ENCODE measurements around the gene PTPRT. TPM values are rescaled to one million over a fixed set of nuclear protein-coding genes. Genes with fewer than 3 reads are reported as not detected.

PTPRT gene
- total RNA-seq, 1 donor from 2014 or later: 23.5 TPM

GRCh38 chr20:42361402-42361970 is 828.2 kb downstream of the PTPRT start:
- Histone ChIP-seq H3K27me3 (no peaks in the 10 kb centered on the region), H3K4me1 (no peaks in the 10 kb centered on the region), H3K4me3 (no peak overlapping the region), H3K27ac (no peak overlapping the region), H3K9me3 (no peaks in the 10 kb centered on the region), H3K36me3 (no peaks in the 10 kb centered on the region)
- no peak for TF ChIP-seq CTCF (IDR thresholded peaks at IDR 0.05)
- intact Hi-C loops (cut with DNase I): no loop called here
- DNase-seq (ENCODE audit: low spot score in 2 of 2): no peak

GRCh38 chr20:42360621-42361020 is 829.1 kb downstream of the PTPRT start:
- no peaks in the 10 kb centered on the region for H3K9me3 ChIP-seq
- intact Hi-C loops (cut with DNase I): no loop called here
- H3K4me1 ChIP-seq: no peaks in the 10 kb centered on the region
- no peak for DNase-seq (ENCODE audit: low spot score in 2 of 2)
- no peaks in the 10 kb centered on the region for H3K36me3 ChIP-seq
- no peak overlapping the region for H3K27ac ChIP-seq
- H3K27me3 ChIP-seq: no peaks in the 10 kb centered on the region
- H3K4me3 ChIP-seq: no peak overlapping the region
- TF ChIP-seq CTCF (IDR thresholded peaks at IDR 0.05): no peak

GRCh38 chr20:42359617-42360016 is 830.1 kb downstream of the PTPRT start:
- no peaks in the 10 kb centered on the region for H3K9me3 ChIP-seq
- no peak for TF ChIP-seq CTCF (IDR thresholded peaks at IDR 0.05)
- no peaks in the 10 kb centered on the region for H3K27me3 ChIP-seq
- H3K4me1 ChIP-seq: no peaks in the 10 kb centered on the region
- no peaks in the 10 kb centered on the region for H3K36me3 ChIP-seq
- no peak for DNase-seq (ENCODE audit: low spot score in 2 of 2)
- no peak overlapping the region for H3K27ac ChIP-seq
- intact Hi-C loops (cut with DNase I): no loop called here
- no peak overlapping the region for H3K4me3 ChIP-seq

- no peak for TF ChIP-seq CTCF (IDR thresholded peaks at IDR 0.05)
- DNase-seq (ENCODE audit: low spot score in 2 of 2): no peak
- H3K4me1 ChIP-seq: no peaks in the 10 kb centered on the region
- H3K27ac ChIP-seq: no peak overlapping the region
- intact Hi-C loops (cut with DNase I): no loop called here
- H3K4me3 ChIP-seq: no peak overlapping the region
- H3K9me3 ChIP-seq: no peaks in the 10 kb centered on the region
- no peaks in the 10 kb centered on the region for H3K36me3 ChIP-seq
- H3K27me3 ChIP-seq: no peaks in the 10 kb centered on the region
Measured at GRCh38 chr20:42352096-42352495, 837.6 kb downstream of the PTPRT start.

GRCh38 chr20:42350521-42350920 is 839.2 kb downstream of the PTPRT start:
- Histone ChIP-seq H3K36me3 (no peaks in the 10 kb centered on the region), H3K4me1 (no peaks in the 10 kb centered on the region), H3K27ac (no peak overlapping the region), H3K27me3 (no peaks in the 10 kb centered on the region), H3K4me3 (no peak overlapping the region), H3K9me3 (no peaks in the 10 kb centered on the region)
- no peak for DNase-seq (ENCODE audit: low spot score in 2 of 2)
- TF ChIP-seq CTCF (IDR thresholded peaks at IDR 0.05): no peak
- intact Hi-C loops (cut with DNase I): no loop called here
